GM18867 (cell line): ENCODE results near the gene MZT2B.
"Not testable (repeated sequence)": the region's sequence is repeated elsewhere in the genome, so short reads cannot be mapped to it uniquely, and the experiment has no call there.

Experiments
- ATAC-seq: cut with Tn5 transposase; IDR thresholded peaks from one replicate; pipeline ENCODE4 v1.9.1; 2021; ENCODE audit warnings: mild to moderate bottlenecking, moderate library complexity; ENCODE audit not compliant: unreplicated experiment

MZT2B gene

GRCh38 chr2:130202518-130202917 is 20.5 kb downstream of the MZT2B start:
- ATAC-seq, result not testable (repeated sequence)

- not testable (repeated sequence) for ATAC-seq
These were observed 21.1 kb downstream of the MZT2B start for GRCh38 chr2:130203150-130203549.

GRCh38 chr2:130207051-130207450 is 25.0 kb downstream of the MZT2B start:
- not testable (repeated sequence) for ATAC-seq

GRCh38 chr2:130219147-130219546 is 37.1 kb downstream of the MZT2B start:
- not testable (repeated sequence) for ATAC-seq

- not testable (repeated sequence) for ATAC-seq
These were observed 38.4 kb downstream of the MZT2B start for GRCh38 chr2:130220505-130220904.

GRCh38 chr2:130222523-130222922 is 40.5 kb downstream of the MZT2B start:
- peak; percentile 89 for ATAC-seq

GRCh38 chr2:130228005-130228404 is 45.9 kb downstream of the MZT2B start:
- ATAC-seq, result not testable (repeated sequence)

GRCh38 chr2:130228467-130229160 is 46.6 kb downstream of the MZT2B start:
- ATAC-seq, result not testable (repeated sequence)

GRCh38 chr2:130229161-130229510 is 47.1 kb downstream of the MZT2B start:
- ATAC-seq, result not testable (repeated sequence)

GRCh38 chr2:130230376-130230775 is 48.3 kb downstream of the MZT2B start:
- not testable (repeated sequence) for ATAC-seq

GRCh38 chr2:130230907-130231306 is 48.8 kb downstream of the MZT2B start:
- not testable (repeated sequence) for ATAC-seq

- ATAC-seq, result no peak
These were observed 49.6 kb downstream of the MZT2B start for GRCh38 chr2:130231656-130232055.

GRCh38 chr2:130233066-130233465 is 51.0 kb downstream of the MZT2B start:
- not testable (repeated sequence) for ATAC-seq

GRCh38 chr2:130239581-130239980 is 57.5 kb downstream of the MZT2B start:
- not testable (repeated sequence) for ATAC-seq
